WTC11 (cell line): ENCODE measurements around the gene MRM3. TPM values are rescaled to one million over a fixed set of nuclear protein-coding genes. Genes with fewer than 3 reads are reported as not detected.

Source experiments
- ATF6 ChIP-seq: sonication (generic); formaldehyde crosslinking; IDR thresholded peaks from 2 replicates; pipeline ENCODE4 v1.8.1; 2023; ENCODE audit warnings: mild to moderate bottlenecking, missing genetic modification reagents
- CBFB ChIP-seq: sonication (generic); formaldehyde crosslinking; IDR thresholded peaks from 2 replicates; pipeline ENCODE4 v1.8.1; 2022; ENCODE audit warnings: mild to moderate bottlenecking, low read depth, missing genetic modification reagents
- CREB1 ChIP-seq: sonication (generic); formaldehyde crosslinking; IDR thresholded peaks from 2 replicates; pipeline ENCODE4 v1.8.0; 2023; ENCODE audit warnings: mild to moderate bottlenecking, missing genetic modification reagents
- E2F1 ChIP-seq: sonication (generic); formaldehyde crosslinking; IDR thresholded peaks from 2 replicates; pipeline ENCODE4 v1.8.0; 2022; ENCODE audit warnings: mild to moderate bottlenecking, missing genetic modification reagents
- E2F4 ChIP-seq: sonication (generic); formaldehyde crosslinking; IDR thresholded peaks from 2 replicates; pipeline ENCODE4 v1.8.1; 2022; ENCODE audit warnings: low read depth, mild to moderate bottlenecking, moderate library complexity, missing genetic modification reagents, borderline replicate concordance
- GABPB1 ChIP-seq: sonication (generic); formaldehyde crosslinking; IDR thresholded peaks from 2 replicates; pipeline ENCODE4 v1.8.1; 2023; ENCODE audit warnings: mild to moderate bottlenecking, missing genetic modification reagents
- JUN ChIP-seq: sonication (generic); formaldehyde crosslinking; IDR thresholded peaks from 2 replicates; pipeline ENCODE4 v1.8.0; 2023; ENCODE audit warnings: mild to moderate bottlenecking, missing genetic modification reagents
- MXD4 ChIP-seq: fragments of 250-450 bp; sonication (Bioruptor Pico); IDR thresholded peaks from 2 replicates; pipeline ENCODE4 v1.8.0; 2021; ENCODE audit warnings: mild to moderate bottlenecking, moderate library complexity, borderline replicate concordance
- NFE2L1 ChIP-seq: sonication (generic); formaldehyde crosslinking; IDR thresholded peaks from 2 replicates; pipeline ENCODE4 v1.8.1; 2023; ENCODE audit warnings: missing genetic modification reagents
- OVOL2 ChIP-seq: fragments of 250-450 bp; sonication (Bioruptor Pico); IDR thresholded peaks from 2 replicates; pipeline ENCODE4 v1.9.0; 2021; ENCODE audit warnings: mild to moderate bottlenecking, borderline replicate concordance
- TEAD4 ChIP-seq: sonication (generic); formaldehyde crosslinking; IDR thresholded peaks from 2 replicates; pipeline ENCODE4 v1.8.0; 2022; ENCODE audit warnings: mild to moderate bottlenecking, missing genetic modification reagents
- TP53 ChIP-seq: sonication (generic); formaldehyde crosslinking; IDR thresholded peaks from 2 replicates; pipeline ENCODE4 v1.8.1; 2023; ENCODE audit warnings: mild to moderate bottlenecking, missing genetic modification reagents
- ZNF232 ChIP-seq: sonication (generic); formaldehyde crosslinking; IDR thresholded peaks from 2 replicates; pipeline ENCODE4 v1.8.0; 2022; ENCODE audit warnings: mild to moderate bottlenecking, missing genetic modification reagents
- ZNF281 ChIP-seq: sonication (generic); formaldehyde crosslinking; IDR thresholded peaks from 2 replicates; pipeline ENCODE4 v1.8.0; 2023; ENCODE audit warnings: mild to moderate bottlenecking, missing genetic modification reagents
- ZNF532 ChIP-seq: fragments of 250-450 bp; sonication (Bioruptor Pico); IDR thresholded peaks from 2 replicates; pipeline ENCODE4 v1.9.0; 2021; ENCODE audit warnings: mild to moderate bottlenecking, borderline replicate concordance
- total RNA-seq: library from RNA; stranded (reverse); gene quantifications from 3 replicates; pipeline ENCODE4 v1.2.3, GENCODE V29; 2021
- TF ChIP-seq, protein P1 (sequence below): sonication (generic); formaldehyde crosslinking; IDR thresholded peaks from 2 replicates; pipeline ENCODE4 v1.8.1; 2022; ENCODE audit warnings: missing genetic modification reagents, borderline replicate concordance
- TF ChIP-seq, protein P2 (sequence below): fragments of 250-450 bp; sonication (Bioruptor Pico); IDR thresholded peaks from 2 replicates; pipeline ENCODE4 v1.8.0; 2021; ENCODE audit warnings: mild to moderate bottlenecking
- TF ChIP-seq, protein P3 (sequence below): sonication (generic); formaldehyde crosslinking; IDR thresholded peaks from 2 replicates; pipeline ENCODE4 v1.8.0; 2023; ENCODE audit warnings: missing genetic modification reagents, mild to moderate bottlenecking, borderline replicate concordance

MRM3 gene
- total RNA-seq, 1 experiment from 2014 or later = 25.0 TPM

- TF ChIP-seq, protein P1, sequence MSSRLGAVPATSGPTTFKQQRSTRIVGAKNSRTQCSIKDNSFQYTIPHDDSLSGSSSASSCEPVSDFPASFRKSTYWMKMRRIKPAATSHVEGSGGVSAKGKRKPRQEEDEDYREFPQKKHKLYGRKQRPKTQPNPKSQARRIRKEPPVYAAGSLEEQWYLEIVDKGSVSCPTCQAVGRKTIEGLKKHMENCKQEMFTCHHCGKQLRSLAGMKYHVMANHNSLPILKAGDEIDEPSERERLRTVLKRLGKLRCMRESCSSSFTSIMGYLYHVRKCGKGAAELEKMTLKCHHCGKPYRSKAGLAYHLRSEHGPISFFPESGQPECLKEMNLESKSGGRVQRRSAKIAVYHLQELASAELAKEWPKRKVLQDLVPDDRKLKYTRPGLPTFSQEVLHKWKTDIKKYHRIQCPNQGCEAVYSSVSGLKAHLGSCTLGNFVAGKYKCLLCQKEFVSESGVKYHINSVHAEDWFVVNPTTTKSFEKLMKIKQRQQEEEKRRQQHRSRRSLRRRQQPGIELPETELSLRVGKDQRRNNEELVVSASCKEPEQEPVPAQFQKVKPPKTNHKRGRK (CRISPR knock-in tag) = no peak
- 0 out of 2 replicates have a peak, but pooled peaks have one; percentile 20 for TF ChIP-seq JUN (CRISPR knock-in tag)
- TF ChIP-seq CREB1 (CRISPR knock-in tag) = 0 out of 2 replicates have a peak, but pooled peaks have one; percentile 8
- TF ChIP-seq TEAD4 (CRISPR knock-in tag) = 0 out of 2 replicates have a peak, but pooled peaks have one; percentile 14
- peak; percentile 11; the same call in 1 of the 2 replicates for TF ChIP-seq GABPB1 (CRISPR knock-in tag)
- no peak; the same call in 1 of the 2 replicates for TF ChIP-seq E2F1 (CRISPR knock-in tag)
- TF ChIP-seq ZNF281 (CRISPR knock-in tag) = no peak
- TF ChIP-seq, protein P2, sequence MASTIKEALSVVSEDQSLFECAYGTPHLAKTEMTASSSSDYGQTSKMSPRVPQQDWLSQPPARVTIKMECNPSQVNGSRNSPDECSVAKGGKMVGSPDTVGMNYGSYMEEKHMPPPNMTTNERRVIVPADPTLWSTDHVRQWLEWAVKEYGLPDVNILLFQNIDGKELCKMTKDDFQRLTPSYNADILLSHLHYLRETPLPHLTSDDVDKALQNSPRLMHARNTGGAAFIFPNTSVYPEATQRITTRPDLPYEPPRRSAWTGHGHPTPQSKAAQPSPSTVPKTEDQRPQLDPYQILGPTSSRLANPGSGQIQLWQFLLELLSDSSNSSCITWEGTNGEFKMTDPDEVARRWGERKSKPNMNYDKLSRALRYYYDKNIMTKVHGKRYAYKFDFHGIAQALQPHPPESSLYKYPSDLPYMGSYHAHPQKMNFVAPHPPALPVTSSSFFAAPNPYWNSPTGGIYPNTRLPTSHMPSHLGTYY (CRISPR knock-in tag) = no peak
- no peak for TF ChIP-seq OVOL2
- no peak for TF ChIP-seq MXD4 (CRISPR knock-in tag)
- TF ChIP-seq ZNF532 (CRISPR knock-in tag) = no peak
- TF ChIP-seq CBFB (CRISPR knock-in tag) = no peak
- TF ChIP-seq E2F4 (CRISPR knock-in tag) = peak; percentile 91; the same call in 1 of the 2 replicates
- TF ChIP-seq ATF6 (CRISPR knock-in tag) = no peak
- TF ChIP-seq TP53 (CRISPR knock-in tag) = no peak; the same call in 1 of the 2 replicates
- no peak; the same call in 1 of the 2 replicates for TF ChIP-seq NFE2L1 (CRISPR knock-in tag)
- TF ChIP-seq, protein P3, sequence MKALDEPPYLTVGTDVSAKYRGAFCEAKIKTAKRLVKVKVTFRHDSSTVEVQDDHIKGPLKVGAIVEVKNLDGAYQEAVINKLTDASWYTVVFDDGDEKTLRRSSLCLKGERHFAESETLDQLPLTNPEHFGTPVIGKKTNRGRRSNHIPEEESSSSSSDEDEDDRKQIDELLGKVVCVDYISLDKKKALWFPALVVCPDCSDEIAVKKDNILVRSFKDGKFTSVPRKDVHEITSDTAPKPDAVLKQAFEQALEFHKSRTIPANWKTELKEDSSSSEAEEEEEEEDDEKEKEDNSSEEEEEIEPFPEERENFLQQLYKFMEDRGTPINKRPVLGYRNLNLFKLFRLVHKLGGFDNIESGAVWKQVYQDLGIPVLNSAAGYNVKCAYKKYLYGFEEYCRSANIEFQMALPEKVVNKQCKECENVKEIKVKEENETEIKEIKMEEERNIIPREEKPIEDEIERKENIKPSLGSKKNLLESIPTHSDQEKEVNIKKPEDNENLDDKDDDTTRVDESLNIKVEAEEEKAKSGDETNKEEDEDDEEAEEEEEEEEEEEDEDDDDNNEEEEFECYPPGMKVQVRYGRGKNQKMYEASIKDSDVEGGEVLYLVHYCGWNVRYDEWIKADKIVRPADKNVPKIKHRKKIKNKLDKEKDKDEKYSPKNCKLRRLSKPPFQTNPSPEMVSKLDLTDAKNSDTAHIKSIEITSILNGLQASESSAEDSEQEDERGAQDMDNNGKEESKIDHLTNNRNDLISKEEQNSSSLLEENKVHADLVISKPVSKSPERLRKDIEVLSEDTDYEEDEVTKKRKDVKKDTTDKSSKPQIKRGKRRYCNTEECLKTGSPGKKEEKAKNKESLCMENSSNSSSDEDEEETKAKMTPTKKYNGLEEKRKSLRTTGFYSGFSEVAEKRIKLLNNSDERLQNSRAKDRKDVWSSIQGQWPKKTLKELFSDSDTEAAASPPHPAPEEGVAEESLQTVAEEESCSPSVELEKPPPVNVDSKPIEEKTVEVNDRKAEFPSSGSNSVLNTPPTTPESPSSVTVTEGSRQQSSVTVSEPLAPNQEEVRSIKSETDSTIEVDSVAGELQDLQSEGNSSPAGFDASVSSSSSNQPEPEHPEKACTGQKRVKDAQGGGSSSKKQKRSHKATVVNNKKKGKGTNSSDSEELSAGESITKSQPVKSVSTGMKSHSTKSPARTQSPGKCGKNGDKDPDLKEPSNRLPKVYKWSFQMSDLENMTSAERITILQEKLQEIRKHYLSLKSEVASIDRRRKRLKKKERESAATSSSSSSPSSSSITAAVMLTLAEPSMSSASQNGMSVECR (CRISPR knock-in tag) = peak; percentile 59; the same call in 1 of the 2 replicates
- 0 out of 2 replicates have a peak, but pooled peaks have one; percentile 72 for TF ChIP-seq ZNF232
Measured at GRCh38 chr17:752002-752619, 30.0 kb upstream of the MRM3 start, which contains the start of gene GEMIN4 (continued).
